ENCODE results near the gene ZBTB9. TPM values are rescaled to one million over a fixed set of nuclear protein-coding genes. Genes with fewer than 3 reads are reported as not detected.
A peak's percentile ranks its signal among the peaks of the same experiment; 100 is the strongest.

Gene ZBTB9
- total and polyA plus RNA-seq, 2 donors (not counting 1 experiment from before 2014, with no cell fraction given): 2.9 to 11.8 TPM

DNA sequence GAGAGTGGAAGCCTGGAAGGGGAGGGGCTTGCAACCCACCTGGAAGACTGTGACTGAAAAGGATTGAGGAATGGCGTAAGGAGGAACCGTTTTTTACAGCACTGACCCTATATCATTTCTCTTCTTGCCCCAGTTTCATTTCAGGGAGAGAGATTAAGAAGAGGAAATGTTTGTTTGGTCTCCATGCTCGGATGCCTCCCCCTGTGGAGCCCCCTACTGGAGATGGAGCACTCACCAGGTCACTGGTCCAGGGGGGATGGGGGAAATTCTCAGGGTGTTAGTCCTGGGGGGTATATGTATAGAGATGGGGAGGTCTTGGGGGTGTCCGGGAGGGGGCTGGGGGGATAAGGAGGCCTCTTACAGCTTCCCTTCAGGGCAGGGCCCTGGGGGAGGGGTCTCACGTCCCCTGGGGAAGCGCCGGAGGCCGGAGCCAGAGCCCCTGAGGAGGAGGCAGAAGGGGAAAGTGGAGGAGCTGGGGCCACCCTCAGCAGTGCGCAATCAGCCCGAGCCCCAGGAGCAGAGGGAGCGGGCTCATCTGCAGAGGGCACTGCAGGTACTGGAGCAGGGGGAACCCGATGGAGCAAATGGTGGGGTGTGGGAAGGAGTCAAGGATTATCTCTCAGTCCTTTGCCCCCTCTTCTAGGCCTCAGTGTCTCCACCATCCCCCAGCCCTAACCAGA is 39.6 kb upstream of the ZBTB9 start:
- no peak overlapping the region for H3K4me3 ChIP-seq (ENCODE audit: control extremely low read depth in 1 of 5, extremely low read depth in 1 of 5, insufficient read depth in 1 of 5, low read depth in 2 of 5, low read length in 4 of 5)
- 78% methylated on average over 6 of the region's 12 CpGs for WGBS (ENCODE audit: insufficient coverage)
- peaks cover 82% of the 10 kb centered on the region for H3K4me1 Mint-ChIP-seq

DNA sequence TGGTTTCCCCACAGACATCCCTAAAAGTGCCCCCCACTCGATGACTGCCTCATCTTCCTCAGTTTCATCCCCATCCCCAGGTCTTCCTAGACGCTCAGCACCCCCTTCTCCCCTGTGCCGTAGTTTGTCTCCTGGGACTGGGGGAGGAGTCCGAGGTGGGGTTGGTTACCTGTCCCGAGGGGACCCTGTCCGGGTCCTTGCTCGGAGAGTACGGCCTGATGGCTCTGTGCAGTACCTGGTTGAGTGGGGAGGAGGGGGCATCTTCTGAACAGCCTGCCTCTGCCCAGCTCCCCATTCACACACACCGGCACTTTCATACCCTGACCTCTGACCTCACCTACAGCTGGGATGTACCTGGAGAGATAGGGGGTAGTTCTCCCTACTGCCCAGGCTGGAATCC is 38.5 kb upstream of the ZBTB9 start:
- Histone ChIP-seq H3K27me3 (replicated peaks in 1 of 4; ENCODE audit: control extremely low read depth in 1 of 4, control insufficient read depth in 3 of 4, insufficient read depth in 4 of 4, low read length in 3 of 4) (peaks cover 0 to 3% (median 0%) of the 10 kb centered on the region in 4 experiments), H3K79me2 (ENCODE audit: control insufficient read depth, insufficient read depth, low read length) (peaks cover 49% of the 10 kb centered on the region), H2AFZ (ENCODE audit: insufficient read depth, low read depth, low read length, poor library complexity, severe bottlenecking) (no peak overlapping the region), H3K4me1 (ENCODE audit: control insufficient read depth in 2 of 2, insufficient read depth in 2 of 2, low read length in 2 of 2) (peaks cover 57 to 83% of the 10 kb centered on the region in 2 donors), H3K4me3 (ENCODE audit: control extremely low read depth in 1 of 5, extremely low read depth in 1 of 5, insufficient read depth in 1 of 5, low read depth in 2 of 5, low read length in 4 of 5) (no peak overlapping the region), H3K27ac (ENCODE audit: low read length in 2 of 2) (peak overlapping the region in 1 of 2 donors; percentile 93), H3K4me2 (replicated peaks; ENCODE audit: low read depth, low read length, poor library complexity, severe bottlenecking) (peak overlapping the region; percentile 92), H3K9ac (ENCODE audit: low read length) (no peak overlapping the region), H3K36me3 (replicated peaks in 1 of 2; ENCODE audit: control extremely low read depth in 1 of 2, control insufficient read depth in 1 of 2, extremely low read depth in 1 of 2, insufficient read depth in 2 of 2, low read length in 1 of 2) (peaks cover 0 to 44% of the 10 kb centered on the region in 2 experiments), H3K9me3 (ENCODE audit: control extremely low read depth in 1 of 3, control insufficient read depth in 2 of 3, insufficient read depth in 1 of 3, low read length in 2 of 3) (no peaks in the 10 kb centered on the region), H4K20me1 (ENCODE audit: control insufficient read depth, insufficient read depth, low read length, poor library complexity, severe bottlenecking) (peaks cover 13% of the 10 kb centered on the region)
- Mint-ChIP-seq H3K4me3 (peak overlapping the region; percentile 71), H3K27me3 (no peaks in the 10 kb centered on the region), H3K4me1 (peaks cover 78% of the 10 kb centered on the region), H3K27ac (peak overlapping the region; percentile 64), H3K9me3 (ENCODE audit: insufficient read depth) (no peaks in the 10 kb centered on the region)
- CTCF ChIA-PET: interaction anchor here (1.7 kb wide), 1 partner anchor 138 kb away, joined by 5 read pairs; the partner anchor contains the start of gene B3GALT4
- DNase-seq (no peak), ATAC-seq (ENCODE audit: low read depth) (no peak)
- intact Hi-C loops (cut with micrococcal nuclease): no loop called here
- POLR2A ChIA-PET: interaction anchor here (1.3 kb wide), 1 partner anchor 155 kb away, joined by 4 read pairs; no protein-coding TSS in a partner anchor
- WGBS (ENCODE audit: insufficient coverage): no CpG with 5 or more reads among the region's 9 CpGs
- TF ChIP-seq, protein P1, sequence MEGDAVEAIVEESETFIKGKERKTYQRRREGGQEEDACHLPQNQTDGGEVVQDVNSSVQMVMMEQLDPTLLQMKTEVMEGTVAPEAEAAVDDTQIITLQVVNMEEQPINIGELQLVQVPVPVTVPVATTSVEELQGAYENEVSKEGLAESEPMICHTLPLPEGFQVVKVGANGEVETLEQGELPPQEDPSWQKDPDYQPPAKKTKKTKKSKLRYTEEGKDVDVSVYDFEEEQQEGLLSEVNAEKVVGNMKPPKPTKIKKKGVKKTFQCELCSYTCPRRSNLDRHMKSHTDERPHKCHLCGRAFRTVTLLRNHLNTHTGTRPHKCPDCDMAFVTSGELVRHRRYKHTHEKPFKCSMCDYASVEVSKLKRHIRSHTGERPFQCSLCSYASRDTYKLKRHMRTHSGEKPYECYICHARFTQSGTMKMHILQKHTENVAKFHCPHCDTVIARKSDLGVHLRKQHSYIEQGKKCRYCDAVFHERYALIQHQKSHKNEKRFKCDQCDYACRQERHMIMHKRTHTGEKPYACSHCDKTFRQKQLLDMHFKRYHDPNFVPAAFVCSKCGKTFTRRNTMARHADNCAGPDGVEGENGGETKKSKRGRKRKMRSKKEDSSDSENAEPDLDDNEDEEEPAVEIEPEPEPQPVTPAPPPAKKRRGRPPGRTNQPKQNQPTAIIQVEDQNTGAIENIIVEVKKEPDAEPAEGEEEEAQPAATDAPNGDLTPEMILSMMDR (IDR thresholded peaks at IDR 0.05): no peak
- no peak for TF ChIP-seq EZH2 (IDR thresholded peaks at IDR 0.05; ENCODE audit: borderline replicate concordance, insufficient read depth, low read depth, low read length, poor library complexity, severe bottlenecking)

More for the DNA sequence above, 39.6 kb upstream of the ZBTB9 start:
- peaks cover 13% of the 10 kb centered on the region for H4K20me1 ChIP-seq (ENCODE audit: control insufficient read depth, insufficient read depth, low read length, poor library complexity, severe bottlenecking)
- DNase-seq: peak; percentile 75
- peak overlapping the region; percentile 87 for H3K27ac Mint-ChIP-seq
- H3K27me3 ChIP-seq (replicated peaks in 1 of 4; ENCODE audit: control extremely low read depth in 1 of 4, control insufficient read depth in 3 of 4, insufficient read depth in 4 of 4, low read length in 3 of 4): peaks cover 0 to 3% (median 0%) of the 10 kb centered on the region in 4 experiments
- H2AFZ ChIP-seq (ENCODE audit: insufficient read depth, low read depth, low read length, poor library complexity, severe bottlenecking): no peak overlapping the region
- H3K79me2 ChIP-seq (ENCODE audit: control insufficient read depth, insufficient read depth, low read length): peaks cover 49% of the 10 kb centered on the region
- H3K27me3 Mint-ChIP-seq: no peaks in the 10 kb centered on the region
- TF ChIP-seq EZH2 (IDR thresholded peaks at IDR 0.05; ENCODE audit: borderline replicate concordance, insufficient read depth, low read depth, low read length, poor library complexity, severe bottlenecking): no peak
- TF ChIP-seq, protein P1 (IDR thresholded peaks at IDR 0.05): peak; percentile 58
- no peaks in the 10 kb centered on the region for H3K9me3 Mint-ChIP-seq (ENCODE audit: insufficient read depth)
- H3K36me3 ChIP-seq (replicated peaks in 1 of 2; ENCODE audit: control extremely low read depth in 1 of 2, control insufficient read depth in 1 of 2, extremely low read depth in 1 of 2, insufficient read depth in 2 of 2, low read length in 1 of 2): peaks cover 0 to 44% of the 10 kb centered on the region in 2 experiments
- peak overlapping the region; percentile 97 for H3K4me2 ChIP-seq (replicated peaks; ENCODE audit: low read depth, low read length, poor library complexity, severe bottlenecking)
- peak overlapping the region; percentile 53 for H3K4me3 Mint-ChIP-seq
- CTCF ChIA-PET: interaction anchor here (1.7 kb wide), 1 partner anchor 137 kb away, joined by 5 read pairs; the partner anchor contains the start of gene B3GALT4
- no peak for ATAC-seq (ENCODE audit: low read depth)
- no peaks in the 10 kb centered on the region for H3K9me3 ChIP-seq (ENCODE audit: control extremely low read depth in 1 of 3, control insufficient read depth in 2 of 3, insufficient read depth in 1 of 3, low read length in 2 of 3)
- POLR2A ChIA-PET: no interaction called here
- intact Hi-C loops (cut with micrococcal nuclease): no loop called here
- no peak overlapping the region for H3K9ac ChIP-seq (ENCODE audit: low read length)
- peaks cover 57 to 84% of the 10 kb centered on the region in 2 donors for H3K4me1 ChIP-seq (ENCODE audit: control insufficient read depth in 2 of 2, insufficient read depth in 2 of 2, low read length in 2 of 2)
- peak overlapping the region; percentile 50 to 93 for H3K27ac ChIP-seq (ENCODE audit: low read length in 2 of 2)

Data from B cell (primary cell).